GM12878 (cell line): Measurements from ENCODE around the gene ABHD2. TPM values are rescaled to one million over a fixed set of nuclear protein-coding genes. Genes with fewer than 3 reads are reported as not detected.
"Not testable (repeated sequence)": the region's sequence is repeated elsewhere in the genome, so short reads cannot be mapped to it uniquely, and the experiment has no call there.

Experiments used
- ATAC-seq: fragments of 200-7000 bp; cut with Tn5 transposase; 3 replicates; pipeline ENCODE4 v1.9.1; 2020; ENCODE audit warnings: mild to moderate bottlenecking, moderate library complexity
- BruUV-seq: library from RNA; stranded (reverse); fragments of 400-500 nt; replicated peaks from 2 replicates; lab custom pipeline; 2021; lab: Mats Ljungman, UMichigan
- CTCF ChIA-PET: fragments of 300-600 bp; sonication (Branson Sonifier 250); formaldehyde crosslinking; extraction: SDS; loops from one replicate; lab custom pipeline; 2021; ENCODE audit warnings: inconsistent platforms; lab: Yijun Ruan, JAX
- POLR2A ChIA-PET: fragments of 350-600 bp; formaldehyde crosslinking; extraction: SDS; loops from one replicate; lab custom pipeline; 2021; ENCODE audit warnings: inconsistent platforms; lab: Charles Lee
- RAD21 ChIA-PET: fragments of 300-600 bp; sonication (Branson Sonifier 250); formaldehyde crosslinking; loops from one replicate; lab custom pipeline; 2023; ENCODE audit warnings: antibody characterized with exemption; ENCODE audit not compliant: unreplicated experiment; lab: Charles Lee
- SMC1A ChIA-PET: fragments of 300-600 bp; sonication (Branson Sonifier 250); formaldehyde crosslinking; loops from one replicate; lab custom pipeline; 2023; ENCODE audit not compliant: unreplicated experiment, uncharacterized antibody; lab: Charles Lee
- DNase-seq: peaks from one replicate; pipeline ENCODE4 v3.0.0-alpha.2; 2011; ENCODE audit warnings: low read depth, low spot score
- FAIRE-seq: peaks from 3 replicates; lab custom pipeline; 2011; peaks lifted over from hg19 to GRCh38; lab: Jason Lieb, UNC
- H2AFZ ChIP-seq: 2 replicates; pipeline ENCODE4 v1.6.0; 2011; ENCODE audit warnings: low read depth, low read length, control low read depth; ENCODE audit not compliant: control insufficient read depth
- H3K27ac ChIP-seq: 2 replicates; pipeline ENCODE4 v1.5.1; 2011; ENCODE audit warnings: control low read depth; ENCODE audit not compliant: control insufficient read depth, insufficient read depth
- H3K27me3 ChIP-seq, 2 experiments: replicated peaks in 1 of 2; 2 replicates each; pipeline versions ENCODE4 v1.6.0 to v1.6.1; 2011; ENCODE audit warnings: low read length in 1 of 2; ENCODE audit not compliant: control insufficient read depth in 2 of 2, insufficient read depth in 2 of 2
- H3K36me3 ChIP-seq, 2 experiments: 2 replicates each; pipeline ENCODE4 v1.5.1; 2011; ENCODE audit warnings: low read length in 1 of 2; ENCODE audit not compliant: control insufficient read depth in 2 of 2, insufficient read depth in 2 of 2
- H3K4me1 ChIP-seq: 2 replicates; pipeline ENCODE4 v1.6.1; 2011; ENCODE audit warnings: mild to moderate bottlenecking, low read length, moderate library complexity, mixed read lengths; ENCODE audit not compliant: control insufficient read depth, insufficient read depth
- H3K4me2 ChIP-seq: 2 replicates; pipeline ENCODE4 v1.6.0; 2011; ENCODE audit warnings: control low read depth; ENCODE audit not compliant: control insufficient read depth, insufficient read depth
- H3K4me3 ChIP-seq: fragments of 200-600 bp; sonication (generic); 2 replicates; pipeline ENCODE4 v1.5.1; 2016
- H3K79me2 ChIP-seq: 2 replicates; pipeline ENCODE4 v1.6.0; 2011; ENCODE audit warnings: low read length; ENCODE audit not compliant: control insufficient read depth, insufficient read depth
- H3K9ac ChIP-seq: 2 replicates; pipeline ENCODE4 v1.8.0; 2011; ENCODE audit warnings: low read length, control low read depth, mixed read lengths; ENCODE audit not compliant: control insufficient read depth, insufficient read depth
- H3K9me3 ChIP-seq: replicated peaks from 3 replicates; pipeline ENCODE4 v1.5.1; 2011; ENCODE audit warnings: mild to moderate bottlenecking, low read length; ENCODE audit not compliant: control insufficient read depth, insufficient read depth
- H4K20me1 ChIP-seq: 2 replicates; pipeline ENCODE4 v1.6.0; 2011; ENCODE audit not compliant: control insufficient read depth, insufficient read depth
- CREM ChIP-seq: IDR thresholded peaks from 2 replicates; pipeline ENCODE4 v1.6.1; 2014; ENCODE audit warnings: antibody characterized with exemption, low read depth
- DPF2 ChIP-seq: fragments of 450-650 bp; IDR thresholded peaks from 2 replicates; pipeline ENCODE4 v1.6.1; 2017; ENCODE audit warnings: mild to moderate bottlenecking
- ETV6 ChIP-seq, 2 experiments: fragments of 450-650 bp in 1 of 2; IDR thresholded peaks in 1 of 2; conservative IDR thresholded peaks in 1 of 2; 2 replicates each; pipeline ENCODE4 v1.6.1; 2014; ENCODE audit warnings: antibody characterized with exemption in 1 of 2, borderline replicate concordance in 1 of 2, low read depth in 1 of 2, mild to moderate bottlenecking in 1 of 2, moderate library complexity in 1 of 2
- GATAD2B ChIP-seq: fragments of 450-650 bp; conservative IDR thresholded peaks from 2 replicates; pipeline ENCODE4 v1.6.1; 2017; ENCODE audit warnings: low read depth, mild to moderate bottlenecking, moderate library complexity
- MYB ChIP-seq: fragments of 150-350 bp; IDR thresholded peaks from 2 replicates; pipeline ENCODE4 v1.6.1; 2014; ENCODE audit warnings: mild to moderate bottlenecking, low read depth, low read length, borderline replicate concordance
- NRF1 ChIP-seq: conservative IDR thresholded peaks from 2 replicates; pipeline ENCODE4 v1.6.1; 2011; ENCODE audit warnings: mild to moderate bottlenecking, low read depth, low read length, improper control_type of control experiment
- POU2F2 ChIP-seq: IDR thresholded peaks from 3 replicates; pipeline ENCODE4 v1.6.1; 2011; ENCODE audit warnings: low read depth, mild to moderate bottlenecking, low read length, borderline replicate concordance
- RELA ChIP-seq: fragments of 450-650 bp; IDR thresholded peaks from 2 replicates; pipeline ENCODE4 v1.8.0; 2014; ENCODE audit warnings: borderline replicate concordance; ENCODE audit not compliant: partially characterized antibody
- SIX5 ChIP-seq: IDR thresholded peaks from 2 replicates; pipeline ENCODE4 v1.6.1; 2011; ENCODE audit warnings: mild to moderate bottlenecking, low read depth, low read length, moderate library complexity; ENCODE audit not compliant: severe bottlenecking
- SMARCA5 ChIP-seq: fragments of 450-650 bp; IDR thresholded peaks from 2 replicates; pipeline ENCODE4 v1.6.1; 2017; ENCODE audit warnings: mild to moderate bottlenecking
- SPI1 ChIP-seq: IDR thresholded peaks from 2 replicates; pipeline ENCODE4 v1.6.1; 2011; ENCODE audit warnings: low read depth, mild to moderate bottlenecking, low read length, moderate library complexity, borderline replicate concordance; ENCODE audit not compliant: insufficient read depth
- TARDBP ChIP-seq: IDR thresholded peaks from 2 replicates; pipeline ENCODE4 v1.6.1; 2016; ENCODE audit warnings: borderline replicate concordance
- TCF7 ChIP-seq: IDR thresholded peaks from 2 replicates; pipeline ENCODE4 v1.6.1; 2014; ENCODE audit warnings: antibody characterized with exemption, borderline replicate concordance
- ZNF207 ChIP-seq: fragments of 450-650 bp; IDR thresholded peaks from 2 replicates; pipeline ENCODE4 v1.6.1; 2014; ENCODE audit warnings: antibody characterized with exemption, mild to moderate bottlenecking, borderline replicate concordance
- ZNF622 ChIP-seq: fragments of 450-650 bp; IDR thresholded peaks from 2 replicates; pipeline ENCODE4 v1.6.1; 2017; ENCODE audit warnings: mild to moderate bottlenecking, inconsistent platforms
- WGBS: methylation state at CpG from one replicate; pipeline ENCODE4 v1.1.6; 2016; ENCODE audit warnings: low lambda C conversion rate; ENCODE audit not compliant: insufficient replicate concordance, insufficient coverage; ENCODE audit errors: missing lambda C conversion rate; 5-methylcytosine and 5-hydroxymethylcytosine counted together
- in situ Hi-C: fragments of 300-500 bp; cut with MboI; formaldehyde crosslinking; loops from 9 replicates; pipeline ENCODE4 v1.14.3; 2018; ENCODE audit warnings: mixed read lengths
- intact Hi-C: fragments of 100-400 bp; cut with micrococcal nuclease; formaldehyde crosslinking; loops from one replicate; pipeline ENCODE4 v1.14.2; 2022; ENCODE audit not compliant: unreplicated experiment
- polyA plus RNA-seq, 11 experiments: library from polyadenylated mRNA; depleted of rRNA in 4 of 11; unstranded in 6 of 11; stranded (reverse) in 5 of 11; fragments of >200 nt; fragmentation: Nextera tagmentation in 4 of 11; fragmentation: Illumina TruSeq in 1 of 11; extraction: Ambion mirVana in 4 of 11; extraction: Trizol in 1 of 11; gene quantifications; 1 replicate in 1 of 11; 2 replicates in 10 of 11; pipeline versions ENCODE4 v1.2.1 to v1.2.3, GENCODE V29; 2011 to 2016; ENCODE audit warnings: inconsistent platforms in 2 of 11, missing spikeins in 2 of 11, low read depth in 1 of 11
- total RNA-seq, 4 experiments: library from RNA; depleted of rRNA in 3 of 4; stranded (reverse); fragments of >200 nt in 3 of 4; fragmentation: Illumina TruSeq in 1 of 4; extraction: Trizol in 1 of 4; gene quantifications; 2 replicates each; pipeline versions ENCODE4 v1.2.1 to v1.2.3, GENCODE V29; 2013 to 2021
- TF ChIP-seq, protein P1 (sequence below): fragments of 450-650 bp; IDR thresholded peaks from 2 replicates; pipeline ENCODE4 v1.6.1; 2016; ENCODE audit warnings: mild to moderate bottlenecking

ABHD2 gene
- total and polyA plus RNA-seq, 10 of the 15 experiments (the other 5 are each of a cell fraction or from before 2014, with no cell fraction given), result 1.2 to 33.6 (median 20.4) TPM

GRCh38 chr15:89120479-89121000, 32.3 kb downstream of the ABHD2 start:
- BruUV-seq, ATAC-seq, H2AFZ ChIP-seq, H3K4me1 ChIP-seq, H3K9ac ChIP-seq, H3K79me2 ChIP-seq, DNase-seq, in situ Hi-C loops, H3K4me3 ChIP-seq, H3K9me3 ChIP-seq, H3K27me3 ChIP-seq, H3K4me2 ChIP-seq, H4K20me1 ChIP-seq, H3K27ac ChIP-seq, FAIRE-seq, intact Hi-C loops: not testable (repeated sequence)
- ChIA-PET SMC1A (interaction anchor here (1.0 to 10.2 kb wide), 6 partner anchors 8 to 86 kb away, joined by 3 to 72 read pairs (median 4); no protein-coding TSS in a partner anchor), CTCF (interaction anchor here (1.0 to 6.2 kb wide), 7 partner anchors 9 to 63 kb away, joined by 3 to 43 read pairs (median 5); no protein-coding TSS in a partner anchor), RAD21 (interaction anchor here (0.7 to 1.3 kb wide), 4 partner anchors 8 to 63 kb away, joined by 3 to 11 read pairs (median 3); partner anchors contain the start of gene ABHD2), POLR2A (interaction anchor here (0.6 kb wide), 1 partner anchor 25 kb away, joined by 3 read pairs; no protein-coding TSS in a partner anchor)
- peaks cover 8 to 12% of the 10 kb centered on the region in 2 experiments; a peak in 3 of 4 replicates for H3K36me3 ChIP-seq
- WGBS, result 89% methylated on average over 13 of the region's 13 CpGs

DNA sequence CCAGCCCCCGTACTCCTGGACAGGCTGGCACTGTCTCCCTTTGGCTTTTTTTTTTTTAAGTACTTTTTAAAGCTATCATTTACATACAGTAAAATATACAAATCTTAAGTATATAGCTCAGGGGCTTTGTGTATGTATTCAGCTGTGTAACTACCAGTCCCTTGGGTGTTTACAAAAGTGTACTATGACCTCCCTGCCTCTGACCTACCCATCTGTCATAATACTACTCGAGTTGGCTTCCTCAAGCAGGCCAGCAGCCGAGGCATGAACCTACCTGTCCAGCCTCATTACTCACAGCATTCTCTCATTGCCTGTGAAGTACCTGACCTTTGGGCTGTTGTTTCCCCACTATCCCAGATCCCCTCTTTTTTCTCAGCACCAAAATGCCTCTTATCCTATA, 33.2 kb downstream of the ABHD2 start:
- H3K79me2 ChIP-seq, result no peaks in the 10 kb centered on the region
- H3K4me2 ChIP-seq, result no peak overlapping the region
- no peaks in the 10 kb centered on the region for H3K27me3 ChIP-seq
- no peak overlapping the region for H3K4me3 ChIP-seq
- no peaks in the 10 kb centered on the region for H3K9me3 ChIP-seq
- ChIA-PET CTCF (interaction anchor here (0.6 to 6.2 kb wide), 8 partner anchors 9 to 313 kb away, joined by 3 to 43 read pairs (median 4); no protein-coding TSS in a partner anchor), SMC1A (interaction anchor here (1.0 to 10.2 kb wide), 5 partner anchors 8 to 38 kb away, joined by 3 to 72 read pairs (median 8); no protein-coding TSS in a partner anchor), POLR2A (interaction anchor here (0.6 kb wide), 2 partner anchors 26 to 55 kb away, joined by 3 read pairs; no protein-coding TSS in a partner anchor), RAD21 (interaction anchor here (0.6 to 1.2 kb wide), 5 partner anchors 8 to 64 kb away, joined by 3 to 11 read pairs (median 3); partner anchors contain the start of gene ABHD2)
- no peak overlapping the region for H3K9ac ChIP-seq
- WGBS, result 22% methylated on average over 3 of the region's 3 CpGs
- intact Hi-C loops (no loop called here), in situ Hi-C loops (no loop called here)
- no peaks in the 10 kb centered on the region for H3K4me1 ChIP-seq
- H3K36me3 ChIP-seq, result peaks cover 6 to 8% of the 10 kb centered on the region in 2 experiments; a peak in 3 of 4 replicates
- DNase-seq (no peak), ATAC-seq (no peak), FAIRE-seq (no peak)
- no peak overlapping the region for H2AFZ ChIP-seq
- no peak overlapping the region for H3K27ac ChIP-seq
- H4K20me1 ChIP-seq, result no peaks in the 10 kb centered on the region
- no TSS peak for BruUV-seq
- TF ChIP-seq SPI1 (no peak), CREM (no peak), GATAD2B (no peak), ZNF207 (no peak), ETV6 (conservative IDR thresholded peaks at IDR 0.05 in 1 of 2, IDR thresholded peaks at IDR 0.05 in 1 of 2; ENCODE audit: borderline replicate concordance in 1 of 2, low read depth in 1 of 2) (no peak), ZNF622 (no peak), TCF7 (no peak), NRF1 (no peak), SIX5 (no peak), RELA (no peak), POU2F2 (no peak), DPF2 (no peak), MYB (no peak), SMARCA5 (no peak), TARDBP (no peak)
- TF ChIP-seq, protein P1, sequence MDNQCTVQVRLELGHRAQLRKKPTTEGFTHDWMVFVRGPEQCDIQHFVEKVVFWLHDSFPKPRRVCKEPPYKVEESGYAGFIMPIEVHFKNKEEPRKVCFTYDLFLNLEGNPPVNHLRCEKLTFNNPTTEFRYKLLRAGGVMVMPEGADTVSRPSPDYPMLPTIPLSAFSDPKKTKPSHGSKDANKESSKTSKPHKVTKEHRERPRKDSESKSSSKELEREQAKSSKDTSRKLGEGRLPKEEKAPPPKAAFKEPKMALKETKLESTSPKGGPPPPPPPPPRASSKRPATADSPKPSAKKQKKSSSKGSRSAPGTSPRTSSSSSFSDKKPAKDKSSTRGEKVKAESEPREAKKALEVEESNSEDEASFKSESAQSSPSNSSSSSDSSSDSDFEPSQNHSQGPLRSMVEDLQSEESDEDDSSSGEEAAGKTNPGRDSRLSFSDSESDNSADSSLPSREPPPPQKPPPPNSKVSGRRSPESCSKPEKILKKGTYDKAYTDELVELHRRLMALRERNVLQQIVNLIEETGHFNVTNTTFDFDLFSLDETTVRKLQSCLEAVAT, result no peak
